Left lobe of liver (tissue), 2 donors: ENCODE results near the gene CLEC14A. TPM values are rescaled to one million over a fixed set of nuclear protein-coding genes. Genes with fewer than 3 reads are reported as not detected.

Experiments
- ATAC-seq: fragments of 200-7000 bp; cut with Tn5 transposase; one replicate; pipeline ENCODE4 v1.9.1; 2020; ENCODE audit warnings: mild to moderate bottlenecking, moderate library complexity
- DNase-seq: peaks from one replicate; pipeline ENCODE4 v3.0.0-alpha.2; 2020; ENCODE audit warnings: low spot score
- total RNA-seq: library from RNA; stranded (reverse); gene quantifications from one replicate; pipeline ENCODE4 v1.2.1, GENCODE V29; 2021
- donor health status: DM: no; HTN: no; CAD: no; lungs with moderate emphysema.
- donor health status: DM: no; HTN: yes; CAD: no.

Gene CLEC14A
- total RNA-seq = 5.7 TPM

GRCh38 chr14:38255673-38256532 lies at the start of gene CLEC14A:
Gene CLEC14A (minus strand): TSS chr14:38256093. CDS start chr14:38256022, 71 bp downstream.
- peak; percentile 67 for ATAC-seq

GRCh38 chr14:38302966-38303365 lies 47.1 kb upstream of the CLEC14A start:
- DNase-seq (no peak), ATAC-seq (no peak)

More at GRCh38 chr14:38255673-38256532, at the start of gene CLEC14A:
- DNase-seq = peak; percentile 54

- no peak for DNase-seq
- ATAC-seq = no peak
Measured at GRCh38 chr14:38302034-38302433, 46.1 kb upstream of the CLEC14A start.

- no peak for ATAC-seq
- no peak for DNase-seq
Measured at GRCh38 chr14:38297681-38298080, 41.8 kb upstream of the CLEC14A start.

- ATAC-seq (no peak), DNase-seq (no peak)
Measured at GRCh38 chr14:38291681-38292467, 36.0 kb upstream of the CLEC14A start.

GRCh38 chr14:38290601-38291188 lies 34.8 kb upstream of the CLEC14A start:
- no peak for DNase-seq
- ATAC-seq = no peak

DNA sequence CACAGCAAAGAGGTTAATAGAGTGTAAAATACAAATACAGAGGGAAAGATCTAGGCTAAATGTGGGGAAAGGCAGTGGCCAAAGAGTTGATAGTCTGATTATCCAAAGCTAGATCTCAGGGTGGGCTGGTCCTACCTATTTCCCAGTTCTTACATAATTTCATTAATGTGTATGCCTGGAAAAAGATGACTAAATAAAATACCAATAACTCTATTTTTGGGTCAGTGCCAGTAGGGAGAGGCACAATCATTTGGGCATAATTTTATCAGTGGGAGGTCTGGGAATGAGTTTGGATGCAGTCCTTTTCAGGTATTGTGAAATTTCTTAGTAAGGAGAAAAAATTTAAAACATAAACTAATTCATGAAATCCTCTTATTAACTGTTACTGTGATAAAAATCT lies 30.6 kb upstream of the CLEC14A start:
- DNase-seq (no peak), ATAC-seq (no peak)

- DNase-seq (no peak), ATAC-seq (no peak)
Measured at GRCh38 chr14:38285962-38286361, 30.1 kb upstream of the CLEC14A start.

DNA sequence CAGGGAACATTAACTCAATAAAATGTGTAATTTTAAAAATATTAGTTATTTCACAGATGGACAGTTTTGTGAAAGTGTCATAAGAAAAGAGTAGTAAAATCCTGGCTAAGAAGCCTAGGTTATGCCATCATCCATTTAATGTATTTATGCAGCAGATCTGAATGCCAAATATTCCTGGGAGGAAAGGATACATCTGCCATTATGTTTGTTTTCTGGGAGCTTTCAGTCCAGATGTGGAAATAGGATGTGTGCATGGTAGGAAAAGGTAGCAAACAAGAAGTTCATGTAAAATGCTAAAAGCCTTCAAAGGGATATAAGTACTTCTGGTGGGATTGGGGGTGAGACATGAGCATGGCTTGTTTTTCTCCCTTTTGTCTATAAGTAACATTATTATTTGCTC lies 27.0 kb upstream of the CLEC14A start:
- ATAC-seq = no peak
- no peak for DNase-seq

DNA sequence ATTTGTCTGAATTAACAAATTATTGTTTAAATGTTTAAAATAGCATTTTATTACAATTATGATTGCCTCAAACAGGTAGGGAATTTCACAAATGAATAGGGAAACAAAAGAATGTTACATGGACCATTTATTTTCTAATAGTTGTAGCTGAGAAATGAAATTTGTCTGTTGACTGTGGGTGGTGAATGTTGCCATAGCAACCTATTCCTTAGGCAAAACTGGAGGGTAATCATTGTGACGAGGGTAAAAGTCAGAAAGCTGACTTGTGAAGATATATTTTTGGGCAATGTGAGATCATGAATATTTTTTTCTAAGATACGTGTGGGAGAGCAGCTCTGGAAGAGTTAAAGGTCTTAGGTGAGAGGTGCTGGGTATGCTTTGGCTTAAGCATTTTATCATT lies 24.2 kb upstream of the CLEC14A start:
- no peak for DNase-seq
- no peak for ATAC-seq

GRCh38 chr14:38279572-38279971 lies 23.7 kb upstream of the CLEC14A start:
- ATAC-seq (no peak), DNase-seq (no peak)

- ATAC-seq (no peak), DNase-seq (no peak)
Measured at GRCh38 chr14:38278035-38278434, 22.1 kb upstream of the CLEC14A start.

GRCh38 chr14:38262844-38263243 lies 7.0 kb upstream of the CLEC14A start:
- no peak for DNase-seq
- no peak for ATAC-seq

GRCh38 chr14:38261620-38262019 lies 5.7 kb upstream of the CLEC14A start:
- DNase-seq = no peak
- ATAC-seq = no peak

DNA sequence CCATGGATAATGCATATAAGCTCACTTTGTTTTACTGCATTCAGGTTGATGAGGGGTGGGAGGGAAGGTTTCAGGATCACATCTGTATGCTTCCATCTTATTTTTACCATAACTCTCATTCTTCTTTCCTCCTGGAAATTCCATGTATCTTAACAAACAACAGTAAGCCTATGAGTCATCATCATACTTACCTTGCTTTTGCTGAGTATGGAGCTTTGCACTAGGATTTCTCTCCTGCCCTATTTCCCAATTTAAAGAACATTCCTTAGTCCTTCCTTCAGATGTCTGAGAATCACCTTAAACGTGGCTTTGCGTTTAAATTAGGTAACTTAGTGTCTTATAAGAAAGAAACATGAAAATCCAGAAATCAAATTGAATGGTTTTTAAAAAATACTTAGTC lies 1.6 kb upstream of the CLEC14A start:
- ATAC-seq = no peak
- no peak for DNase-seq

- ATAC-seq = no peak
- DNase-seq = no peak
Measured at GRCh38 chr14:38256533-38256840, 594 bp upstream of the CLEC14A start.

DNA sequence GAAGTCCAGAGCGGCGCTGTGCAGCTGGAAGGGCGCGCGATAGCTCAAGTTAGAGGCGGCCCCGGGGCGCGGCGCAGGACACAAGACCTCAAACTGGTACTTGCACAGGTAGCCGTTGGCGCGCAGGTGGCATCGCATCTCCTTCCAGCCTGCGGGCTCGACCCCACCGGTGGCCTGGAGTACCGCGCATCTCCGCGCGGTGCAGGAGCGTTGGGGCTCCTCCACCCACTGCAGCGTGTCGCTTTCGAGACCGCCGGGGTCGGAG lies 553 bp downstream of the CLEC14A start:
- ATAC-seq (peak; percentile 66), DNase-seq (no peak)

DNA sequence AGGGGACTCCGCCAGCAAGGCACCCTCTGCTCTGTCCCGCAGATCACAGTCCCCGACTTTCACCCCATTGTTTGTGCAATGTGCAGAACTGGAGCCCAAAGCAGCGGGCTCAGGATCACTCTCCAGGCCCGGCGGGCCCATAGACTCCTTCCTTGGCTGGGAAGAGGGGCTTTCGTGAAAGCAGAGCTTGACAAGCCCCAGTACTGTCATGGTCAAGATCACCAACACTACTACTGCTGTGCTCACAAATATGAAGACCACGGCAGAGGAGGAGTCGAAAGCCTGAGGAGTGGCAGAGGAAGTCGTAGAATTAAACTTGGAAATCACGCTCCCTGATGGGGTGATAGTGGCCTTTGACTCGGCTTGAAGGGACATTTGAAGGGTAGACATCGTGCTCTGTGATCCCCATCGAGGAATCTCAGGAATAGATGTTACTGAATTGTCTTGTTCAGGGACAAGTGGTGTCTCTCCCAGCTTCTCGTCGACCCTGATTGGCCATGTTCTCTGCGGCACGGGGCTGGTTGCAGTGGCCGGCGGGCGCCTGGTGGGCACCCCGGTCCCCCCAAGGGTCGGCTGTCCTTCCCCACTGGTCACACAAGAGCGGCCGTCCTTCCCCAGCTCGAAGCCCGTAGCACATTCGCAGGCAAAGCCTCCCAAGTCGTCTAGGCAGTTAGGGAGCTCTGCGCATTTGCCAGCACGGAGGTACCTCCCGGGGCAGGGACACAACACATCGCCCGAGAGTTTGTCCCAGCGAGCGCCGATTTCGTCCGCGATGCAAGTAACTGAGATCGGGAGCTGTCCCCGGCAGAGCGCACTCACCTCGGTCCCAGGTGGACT lies 1.1 kb downstream of the CLEC14A start:
- no peak for DNase-seq
- ATAC-seq = no peak

DNA sequence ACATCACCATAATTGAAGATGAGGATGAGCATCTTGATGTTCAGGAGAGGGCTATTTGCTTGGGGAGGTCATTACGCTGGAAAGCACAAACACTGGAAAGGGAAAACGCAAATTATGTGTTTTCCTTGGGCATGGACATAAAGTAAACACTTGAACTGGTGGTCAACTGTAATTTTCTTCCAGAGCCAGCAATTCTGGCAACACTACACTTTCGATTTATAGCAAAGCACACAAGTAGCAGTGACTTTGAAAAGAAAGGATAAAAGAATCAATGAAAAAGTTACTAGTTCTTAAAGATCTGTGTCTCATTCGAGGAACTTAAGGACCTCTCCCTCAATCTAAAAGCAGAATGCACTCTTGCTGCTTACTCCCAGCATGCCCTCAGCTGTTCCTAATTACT lies 2.2 kb downstream of the CLEC14A start:
- DNase-seq (no peak), ATAC-seq (no peak)

GRCh38 chr14:38252066-38252710 lies 3.7 kb downstream of the CLEC14A start:
- DNase-seq = no peak
- no peak for ATAC-seq

DNA sequence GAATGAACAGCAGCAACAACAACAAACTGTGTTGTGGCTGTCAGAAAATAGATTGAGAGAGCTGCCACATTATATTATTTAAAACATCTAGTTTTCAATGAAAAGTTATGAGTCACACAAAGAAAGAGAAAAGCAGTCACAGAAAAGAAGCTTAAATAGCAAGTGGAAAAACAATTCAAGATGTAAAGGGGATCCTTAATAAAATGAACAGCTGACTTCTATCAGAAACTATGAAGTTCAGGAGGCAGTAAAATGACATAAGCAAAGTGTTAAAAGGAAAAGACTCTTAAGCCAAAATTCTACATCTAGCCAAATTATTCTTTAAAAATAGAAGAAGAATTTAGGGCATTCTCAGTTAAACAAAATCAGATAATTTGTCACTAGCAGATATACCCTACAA lies 5.6 kb downstream of the CLEC14A start:
- DNase-seq = no peak

More for the DNA sequence above, 5.6 kb downstream of the CLEC14A start:
- no peak for ATAC-seq
